Measurements from ENCODE around the gene SYNCRIP. TPM values are rescaled to one million over a fixed set of nuclear protein-coding genes. Genes with fewer than 3 reads are reported as not detected.

Gene SYNCRIP
- total RNA-seq, 1 experiment from 2014 or later, result 199 TPM

DNA sequence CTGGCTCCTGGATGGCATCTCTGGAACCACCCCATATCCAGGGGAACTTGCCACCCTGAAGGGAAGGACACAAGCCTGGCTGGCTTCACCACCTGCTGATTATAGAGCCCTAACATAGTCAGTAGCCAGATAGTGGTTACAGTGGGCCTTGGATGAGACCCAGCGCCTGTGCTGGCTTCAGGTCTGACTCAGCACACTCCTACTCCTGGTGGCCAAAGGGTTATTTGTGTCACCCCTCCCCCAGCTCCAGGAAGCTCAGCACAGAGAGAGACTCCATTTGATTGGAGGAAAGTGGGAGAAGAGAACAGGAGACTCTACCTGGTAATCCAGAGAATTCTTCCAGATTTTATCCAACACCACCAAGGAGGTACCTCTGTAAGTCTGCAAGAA lies 61.8 kb downstream of the SYNCRIP start:
- Histone ChIP-seq H3K79me2 (ENCODE audit: insufficient read depth, low read length) (no peaks in the 10 kb centered on the region; the same call in 1 of the 2 replicates), H2BK120ac (ENCODE audit: low read depth, low read length, poor library complexity, severe bottlenecking) (no peak overlapping the region), H4K20me1 (ENCODE audit: control insufficient read depth, insufficient read depth, insufficient read length) (no peaks in the 10 kb centered on the region), H3K79me1 (ENCODE audit: insufficient read depth, low read depth, low read length, poor library complexity, severe bottlenecking) (no peaks in the 10 kb centered on the region), H3K27me3 (ENCODE audit: insufficient read depth, low read length) (no peaks in the 10 kb centered on the region), H3K14ac (ENCODE audit: insufficient read depth, low read length) (no peak overlapping the region), H2BK20ac (ENCODE audit: low read depth, low read length, poor library complexity, severe bottlenecking) (no peak overlapping the region), H3K18ac (ENCODE audit: insufficient read length, low read depth, low read length) (no peak overlapping the region), H3K9ac (ENCODE audit: extremely low read depth, insufficient read length, low read length) (no peak overlapping the region), H3K56ac (ENCODE audit: insufficient read length, low read depth, low read length) (no peak overlapping the region), H2AK5ac (ENCODE audit: insufficient read length, low read length) (no peak overlapping the region), H4K8ac (replicated peaks; ENCODE audit: insufficient read length, low read depth, low read length) (no peak overlapping the region), H3K27ac (ENCODE audit: insufficient read length, low read depth, low read length) (no peak overlapping the region), H2BK5ac (ENCODE audit: insufficient read length, low read length) (no peak overlapping the region), H3K9me3 (ENCODE audit: control insufficient read depth, low read depth, low read length) (no peaks in the 10 kb centered on the region), H4K5ac (ENCODE audit: insufficient read length, low read depth, low read length) (no peak overlapping the region), H3K23ac (ENCODE audit: insufficient read length, low read depth, low read length) (no peak overlapping the region), H3K23me2 (ENCODE audit: insufficient read length, low read depth, low read length, poor library complexity, severe bottlenecking) (no peaks in the 10 kb centered on the region), H2AFZ (ENCODE audit: low read length) (no peak overlapping the region), H4K91ac (ENCODE audit: insufficient read length, low read depth, low read length) (no peak overlapping the region), H3K4me1 (ENCODE audit: insufficient read depth, low read length) (peaks cover 8% of the 10 kb centered on the region; the same call in 1 of the 2 replicates), H2BK15ac (ENCODE audit: low read depth, low read length) (no peak overlapping the region), H3K4me2 (ENCODE audit: insufficient read depth, insufficient read length, low read length) (no peak overlapping the region), H3K4ac (ENCODE audit: low read depth, low read length) (no peak overlapping the region; the same call in 1 of the 2 replicates), H2BK12ac (ENCODE audit: insufficient read length, low read depth, low read length) (no peak overlapping the region), H3T11ph (ENCODE audit: low read length) (no peak overlapping the region)
- Mint-ChIP-seq H3K4me3 (no peak overlapping the region), H3K27ac (peak overlapping the region in 1 of 3 experiments; percentile 63; a peak in 1 of 7 replicates), H3K36me3 (ENCODE audit: insufficient read depth in 1 of 3, low read depth in 3 of 3) (peaks cover 28 to 42% (median 35%) of the 10 kb centered on the region in 3 experiments), H3K9me3 (peaks cover 35 to 38% of the 10 kb centered on the region in 2 experiments), H3K27me3 (ENCODE audit: low read depth) (no peaks in the 10 kb centered on the region), H3K4me1 (peaks cover 10 to 17% of the 10 kb centered on the region in 2 experiments)
- TF ChIP-seq, protein P1, sequence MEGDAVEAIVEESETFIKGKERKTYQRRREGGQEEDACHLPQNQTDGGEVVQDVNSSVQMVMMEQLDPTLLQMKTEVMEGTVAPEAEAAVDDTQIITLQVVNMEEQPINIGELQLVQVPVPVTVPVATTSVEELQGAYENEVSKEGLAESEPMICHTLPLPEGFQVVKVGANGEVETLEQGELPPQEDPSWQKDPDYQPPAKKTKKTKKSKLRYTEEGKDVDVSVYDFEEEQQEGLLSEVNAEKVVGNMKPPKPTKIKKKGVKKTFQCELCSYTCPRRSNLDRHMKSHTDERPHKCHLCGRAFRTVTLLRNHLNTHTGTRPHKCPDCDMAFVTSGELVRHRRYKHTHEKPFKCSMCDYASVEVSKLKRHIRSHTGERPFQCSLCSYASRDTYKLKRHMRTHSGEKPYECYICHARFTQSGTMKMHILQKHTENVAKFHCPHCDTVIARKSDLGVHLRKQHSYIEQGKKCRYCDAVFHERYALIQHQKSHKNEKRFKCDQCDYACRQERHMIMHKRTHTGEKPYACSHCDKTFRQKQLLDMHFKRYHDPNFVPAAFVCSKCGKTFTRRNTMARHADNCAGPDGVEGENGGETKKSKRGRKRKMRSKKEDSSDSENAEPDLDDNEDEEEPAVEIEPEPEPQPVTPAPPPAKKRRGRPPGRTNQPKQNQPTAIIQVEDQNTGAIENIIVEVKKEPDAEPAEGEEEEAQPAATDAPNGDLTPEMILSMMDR (conservative IDR thresholded peaks at IDR 0.05), result peak; percentile 14; the same call in 1 of the 3 replicates
- no CpG with 5 or more reads among the region's 1 CpG for WGBS (ENCODE audit: extremely low coverage, insufficient read length, low lambda C conversion rate)
- peak; percentile 58 for DNase-seq

Data from H9 (cell line).